SU-DHL-6 (cell line): Measurements from ENCODE around the gene ZNF550.

Experiments
- H2AFZ ChIP-seq: fragments of 200-600 bp; sonication (generic); 2 replicates; pipeline ENCODE4 v1.6.1; 2014; ENCODE audit warnings: low read depth, mild to moderate bottlenecking, moderate library complexity, mixed read lengths, antibody characterized with exemption, low read length; ENCODE audit not compliant: severe bottlenecking
- H3F3A ChIP-seq: fragments of 200-600 bp; shearing (Covaris generic); 2 replicates; pipeline ENCODE4 v1.6.0; 2016; ENCODE audit warnings: antibody characterized with exemption, mild to moderate bottlenecking; ENCODE audit not compliant: insufficient read depth
- H3K27ac ChIP-seq: fragments of 200-600 bp; sonication (generic); 2 replicates; pipeline ENCODE4 v1.5.1; 2016; ENCODE audit warnings: low read depth, mild to moderate bottlenecking, low read length, moderate library complexity, mixed read lengths
- H3K27me3 ChIP-seq: fragments of 200-600 bp; sonication (generic), shearing (Covaris generic); 2 replicates; pipeline ENCODE4 v1.6.0; 2014; ENCODE audit warnings: mild to moderate bottlenecking, low read length
- H3K36me3 ChIP-seq: fragments of 200-600 bp; sonication (generic); 2 replicates; pipeline ENCODE4 v1.6.1; 2014; ENCODE audit warnings: mild to moderate bottlenecking, low read length, mixed read lengths
- H3K4me2 ChIP-seq: fragments of 300-600, 200-600 bp; shearing (Covaris generic), sonication (generic); 2 replicates; pipeline ENCODE4 v1.6.0; 2014; ENCODE audit warnings: low read length, low read depth, mild to moderate bottlenecking; ENCODE audit not compliant: poor library complexity, severe bottlenecking
- H3K4me3 ChIP-seq: fragments of 200-600 bp; sonication (generic); 2 replicates; pipeline ENCODE4 v1.5.1; 2014; ENCODE audit warnings: antibody characterized with exemption, low read length, mild to moderate bottlenecking, mixed read lengths; ENCODE audit not compliant: insufficient read depth, poor library complexity, severe bottlenecking
- H3K79me2 ChIP-seq: fragments of 200-600 bp; sonication (generic); 2 replicates; pipeline ENCODE4 v1.6.1; 2014; ENCODE audit warnings: mild to moderate bottlenecking, low read length, moderate library complexity; ENCODE audit not compliant: insufficient read depth
- H3K9ac ChIP-seq: fragments of 200-600 bp; sonication (generic); 2 replicates; pipeline ENCODE4 v1.7.0; 2014; ENCODE audit warnings: mild to moderate bottlenecking, low read length
- H3K9me2 ChIP-seq: fragments of 200-600 bp; sonication (generic); replicated peaks from 2 replicates; pipeline ENCODE4 v1.6.1; 2014; ENCODE audit warnings: low read length; ENCODE audit not compliant: insufficient read depth
- H3K9me3 ChIP-seq: fragments of 200-600 bp; sonication (generic); 2 replicates; pipeline ENCODE4 v1.6.1; 2014; ENCODE audit warnings: low read length, mixed read lengths; ENCODE audit not compliant: insufficient read depth
- H4K20me1 ChIP-seq: fragments of 200-600 bp; sonication (generic); 2 replicates; pipeline ENCODE4 v1.6.1; 2014; ENCODE audit warnings: low read depth, mild to moderate bottlenecking, antibody characterized with exemption, low read length, moderate library complexity, mixed read lengths
- CTCF ChIP-seq: fragments of 200-600 bp; sonication (generic); IDR thresholded peaks from one replicate; pipeline ENCODE4 v1.5.1; 2017; ENCODE audit warnings: antibody characterized with exemption, mild to moderate bottlenecking, low read length, moderate library complexity; ENCODE audit not compliant: insufficient read depth, poor library complexity, severe bottlenecking
- EZH2phosphoT487 ChIP-seq: fragments of 200-600 bp; sonication (generic), shearing (Covaris generic); conservative IDR thresholded peaks from 2 replicates; pipeline ENCODE4 v1.6.1; 2018; ENCODE audit warnings: mild to moderate bottlenecking, antibody characterized with exemption, low read length, moderate library complexity, mixed read lengths

The ZNF550 gene

GRCh38 chr19:57599377-57599760 lies 39.7 kb upstream of the ZNF550 start:
- H3K4me3 ChIP-seq: peak overlapping the region; percentile 56
- no peaks in the 10 kb centered on the region for H4K20me1 ChIP-seq
- H3K4me2 ChIP-seq: peak overlapping the region; percentile 57
- H3F3A ChIP-seq: no peaks in the 10 kb centered on the region
- peak overlapping the region; percentile 62 for H3K9ac ChIP-seq
- H3K79me2 ChIP-seq: peaks cover 3% of the 10 kb centered on the region; the same call in 1 of the 2 replicates
- H3K9me2 ChIP-seq: no peaks in the 10 kb centered on the region
- H3K36me3 ChIP-seq: no peaks in the 10 kb centered on the region; the same call in 1 of the 2 replicates
- TF ChIP-seq CTCF (no peak), EZH2phosphoT487 (no peak)
- H3K27me3 ChIP-seq: no peaks in the 10 kb centered on the region
- no peak overlapping the region for H3K27ac ChIP-seq
- peaks cover 13% of the 10 kb centered on the region; the same call in 1 of the 2 replicates for H3K9me3 ChIP-seq
- peak overlapping the region; percentile 84 for H2AFZ ChIP-seq

- Histone ChIP-seq H3K9me2 (no peaks in the 10 kb centered on the region), H3K9ac (no peak overlapping the region), H3K79me2 (no peaks in the 10 kb centered on the region), H3K36me3 (no peaks in the 10 kb centered on the region), H3K27ac (no peak overlapping the region), H3K4me3 (no peak overlapping the region), H3F3A (no peaks in the 10 kb centered on the region), H3K9me3 (peaks cover 31% of the 10 kb centered on the region; the same call in 1 of the 2 replicates), H4K20me1 (no peaks in the 10 kb centered on the region), H3K27me3 (no peaks in the 10 kb centered on the region), H2AFZ (no peak overlapping the region), H3K4me2 (no peak overlapping the region)
- TF ChIP-seq EZH2phosphoT487 (no peak), CTCF (no peak)
Measured at GRCh38 chr19:57587529-57587928, 27.9 kb upstream of the ZNF550 start.

- H4K20me1 ChIP-seq: no peaks in the 10 kb centered on the region
- H3K27me3 ChIP-seq: no peaks in the 10 kb centered on the region
- peaks cover 5% of the 10 kb centered on the region; the same call in 1 of the 2 replicates for H3K9me3 ChIP-seq
- no peak within 1 kb of the TSS for H2AFZ ChIP-seq
- H3F3A ChIP-seq: no peaks in the 10 kb centered on the region
- H3K9ac ChIP-seq: no peak within 1 kb of the TSS
- no peak within 1 kb of the TSS for H3K27ac ChIP-seq
- no peak within 1 kb of the TSS for H3K4me3 ChIP-seq
- no peaks in the 10 kb centered on the region for H3K36me3 ChIP-seq
- H3K4me2 ChIP-seq: no peak within 1 kb of the TSS
- no peaks in the 10 kb centered on the region for H3K79me2 ChIP-seq
- no peaks in the 10 kb centered on the region for H3K9me2 ChIP-seq
- TF ChIP-seq CTCF: no peak
- TF ChIP-seq EZH2phosphoT487: no peak
Measured at GRCh38 chr19:57583521-57584416, 24.1 kb upstream of the ZNF550 start, which contains the start of gene ZIK1. Gene ZIK1, plus strand, starts transcription at chr19:57584145. Its CDS starts 212 bp downstream, at chr19:57584357.
